MM.1S (cell line): ENCODE results near the gene PET100.

Experiments
- DNase-seq: peaks from one replicate; pipeline ENCODE4 v3.0.0-alpha.2; 2015
- H2AFZ ChIP-seq: fragments of 300-600 bp; sonication (generic); 2 replicates; pipeline ENCODE4 v1.6.0; 2016; ENCODE audit warnings: antibody characterized with exemption, low read length
- H3F3A ChIP-seq: fragments of 300-600 bp; sonication (generic); 2 replicates; pipeline ENCODE4 v1.6.1; 2016; ENCODE audit warnings: mild to moderate bottlenecking, antibody characterized with exemption, low read length, moderate library complexity, mixed read lengths; ENCODE audit not compliant: insufficient read depth
- H3K27ac ChIP-seq: fragments of 300-600 bp; sonication (generic); 2 replicates; pipeline ENCODE4 v1.5.1; 2016; ENCODE audit warnings: mild to moderate bottlenecking, low read length
- H3K27me3 ChIP-seq: fragments of 300-600 bp; sonication (generic); replicated peaks from 2 replicates; pipeline ENCODE4 v1.6.0; 2016; ENCODE audit warnings: low read length; ENCODE audit not compliant: insufficient read depth
- H3K36me3 ChIP-seq: fragments of 300-600 bp; sonication (generic); replicated peaks from 2 replicates; pipeline ENCODE4 v1.6.1; 2016; ENCODE audit warnings: mild to moderate bottlenecking, low read length, mixed read lengths; ENCODE audit not compliant: insufficient read depth
- H3K4me1 ChIP-seq: fragments of 300-600 bp; sonication (generic); 2 replicates; pipeline ENCODE4 v1.6.1; 2016; ENCODE audit warnings: low read length, mixed read lengths
- H3K4me2 ChIP-seq: fragments of 300-600 bp; sonication (generic); 2 replicates; pipeline ENCODE4 v1.6.0; 2016; ENCODE audit warnings: low read depth, low read length
- H3K4me3 ChIP-seq: fragments of 300-600 bp; sonication (generic); 2 replicates; pipeline ENCODE4 v1.5.1; 2016; ENCODE audit warnings: low read length, mixed read lengths
- H3K79me2 ChIP-seq: fragments of 300-600 bp; sonication (generic); 2 replicates; pipeline ENCODE4 v1.6.1; 2016; ENCODE audit warnings: mixed run types, low read length, mixed read lengths
- H3K9ac ChIP-seq: fragments of 300-600 bp; sonication (generic); 2 replicates; pipeline ENCODE4 v1.6.1; 2016; ENCODE audit warnings: low read length, mixed read lengths
- H3K9me2 ChIP-seq: fragments of 300-600 bp; sonication (generic); replicated peaks from 2 replicates; pipeline ENCODE4 v1.6.1; 2016; ENCODE audit warnings: mild to moderate bottlenecking, low read length, mixed read lengths; ENCODE audit not compliant: insufficient read depth
- H3K9me3 ChIP-seq: fragments of 300-600 bp; sonication (generic); replicated peaks from 2 replicates; pipeline ENCODE4 v1.6.1; 2016; ENCODE audit warnings: mild to moderate bottlenecking, low read length, mixed read lengths; ENCODE audit not compliant: insufficient read depth
- H4K20me1 ChIP-seq: fragments of 300-600 bp; sonication (generic); 2 replicates; pipeline ENCODE4 v1.6.1; 2016; ENCODE audit warnings: mild to moderate bottlenecking, low read length, moderate library complexity, mixed read lengths; ENCODE audit not compliant: insufficient read depth
- EZH2 ChIP-seq: fragments of 300-600 bp; sonication (generic); optimal IDR thresholded peaks from 2 replicates; pipeline ENCODE3; 2017; ENCODE audit warnings: low read depth, mild to moderate bottlenecking, antibody characterized with exemption, low read length, mixed read lengths
- EZH2phosphoT487 ChIP-seq: fragments of 300-600 bp; sonication (generic); IDR thresholded peaks from 2 replicates; pipeline ENCODE4 v1.6.1; 2018; ENCODE audit warnings: antibody characterized with exemption, low read length
- TF ChIP-seq, protein P1 (sequence below): fragments of 300-600 bp; sonication (generic); IDR thresholded peaks from 2 replicates; pipeline ENCODE4 v1.5.1; 2016; ENCODE audit warnings: antibody characterized with exemption, low read length, mixed read lengths

Gene PET100

DNA sequence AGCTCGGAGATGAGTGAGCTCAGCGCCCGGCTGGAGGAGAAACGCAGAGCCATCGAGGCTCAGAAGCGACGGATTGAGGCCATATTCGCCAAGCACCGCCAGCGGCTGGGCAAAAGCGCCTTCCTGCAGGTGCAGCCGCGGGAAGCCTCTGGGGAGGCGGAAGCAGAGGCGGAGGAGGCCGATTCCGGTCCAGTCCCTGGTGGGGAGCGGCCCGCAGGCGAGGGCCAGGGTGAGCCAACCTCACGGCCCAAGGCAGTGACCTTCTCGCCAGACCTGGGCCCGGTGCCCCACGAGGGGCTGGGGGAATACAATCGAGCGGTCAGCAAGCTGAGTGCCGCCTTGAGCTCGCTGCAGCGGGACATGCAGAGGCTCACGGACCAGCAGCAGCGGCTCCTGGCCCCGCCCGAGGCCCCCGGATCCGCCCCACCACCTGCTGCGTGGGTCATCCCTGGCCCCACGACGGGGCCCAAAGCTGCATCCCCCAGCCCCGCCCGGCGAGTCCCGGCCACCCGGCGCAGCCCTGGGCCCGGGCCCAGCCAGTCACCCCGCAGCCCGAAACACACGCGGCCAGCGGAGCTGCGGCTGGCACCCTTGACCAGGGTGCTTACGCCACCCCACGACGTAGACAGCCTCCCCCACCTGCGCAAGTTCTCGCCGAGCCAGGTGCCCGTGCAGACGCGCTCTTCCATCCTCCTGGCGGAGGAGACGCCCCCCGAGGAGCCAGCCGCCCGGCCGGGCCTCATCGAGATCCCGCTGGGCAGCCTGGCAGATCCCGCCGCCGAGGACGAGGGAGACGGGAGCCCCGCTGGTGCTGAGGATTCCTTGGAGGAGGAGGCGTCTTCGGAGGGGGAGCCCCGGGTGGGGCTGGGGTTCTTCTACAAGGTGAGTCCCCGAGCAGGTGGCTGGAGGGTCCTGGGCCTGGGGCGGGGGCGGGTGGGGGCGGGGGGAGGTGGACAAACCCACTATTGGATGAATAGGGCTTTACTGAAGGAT, 17.0 kb upstream of the PET100 start:
- no peaks in the 10 kb centered on the region for H3K9me3 ChIP-seq
- H3K4me1 ChIP-seq = no peaks in the 10 kb centered on the region
- H3K27ac ChIP-seq = no peak overlapping the region
- H4K20me1 ChIP-seq = no peaks in the 10 kb centered on the region
- no peak overlapping the region for H3K9ac ChIP-seq
- H3K9me2 ChIP-seq = no peaks in the 10 kb centered on the region
- peaks cover 61% of the 10 kb centered on the region for H3K27me3 ChIP-seq
- no peak for DNase-seq
- H3K4me2 ChIP-seq = no peak overlapping the region
- H3K79me2 ChIP-seq = no peaks in the 10 kb centered on the region
- H3K36me3 ChIP-seq = no peaks in the 10 kb centered on the region
- TF ChIP-seq EZH2 (no peak), EZH2phosphoT487 (no peak)
- TF ChIP-seq, protein P1, sequence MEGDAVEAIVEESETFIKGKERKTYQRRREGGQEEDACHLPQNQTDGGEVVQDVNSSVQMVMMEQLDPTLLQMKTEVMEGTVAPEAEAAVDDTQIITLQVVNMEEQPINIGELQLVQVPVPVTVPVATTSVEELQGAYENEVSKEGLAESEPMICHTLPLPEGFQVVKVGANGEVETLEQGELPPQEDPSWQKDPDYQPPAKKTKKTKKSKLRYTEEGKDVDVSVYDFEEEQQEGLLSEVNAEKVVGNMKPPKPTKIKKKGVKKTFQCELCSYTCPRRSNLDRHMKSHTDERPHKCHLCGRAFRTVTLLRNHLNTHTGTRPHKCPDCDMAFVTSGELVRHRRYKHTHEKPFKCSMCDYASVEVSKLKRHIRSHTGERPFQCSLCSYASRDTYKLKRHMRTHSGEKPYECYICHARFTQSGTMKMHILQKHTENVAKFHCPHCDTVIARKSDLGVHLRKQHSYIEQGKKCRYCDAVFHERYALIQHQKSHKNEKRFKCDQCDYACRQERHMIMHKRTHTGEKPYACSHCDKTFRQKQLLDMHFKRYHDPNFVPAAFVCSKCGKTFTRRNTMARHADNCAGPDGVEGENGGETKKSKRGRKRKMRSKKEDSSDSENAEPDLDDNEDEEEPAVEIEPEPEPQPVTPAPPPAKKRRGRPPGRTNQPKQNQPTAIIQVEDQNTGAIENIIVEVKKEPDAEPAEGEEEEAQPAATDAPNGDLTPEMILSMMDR = no peak
- no peaks in the 10 kb centered on the region for H3F3A ChIP-seq
- H2AFZ ChIP-seq = no peak overlapping the region
- H3K4me3 ChIP-seq = no peak overlapping the region

DNA sequence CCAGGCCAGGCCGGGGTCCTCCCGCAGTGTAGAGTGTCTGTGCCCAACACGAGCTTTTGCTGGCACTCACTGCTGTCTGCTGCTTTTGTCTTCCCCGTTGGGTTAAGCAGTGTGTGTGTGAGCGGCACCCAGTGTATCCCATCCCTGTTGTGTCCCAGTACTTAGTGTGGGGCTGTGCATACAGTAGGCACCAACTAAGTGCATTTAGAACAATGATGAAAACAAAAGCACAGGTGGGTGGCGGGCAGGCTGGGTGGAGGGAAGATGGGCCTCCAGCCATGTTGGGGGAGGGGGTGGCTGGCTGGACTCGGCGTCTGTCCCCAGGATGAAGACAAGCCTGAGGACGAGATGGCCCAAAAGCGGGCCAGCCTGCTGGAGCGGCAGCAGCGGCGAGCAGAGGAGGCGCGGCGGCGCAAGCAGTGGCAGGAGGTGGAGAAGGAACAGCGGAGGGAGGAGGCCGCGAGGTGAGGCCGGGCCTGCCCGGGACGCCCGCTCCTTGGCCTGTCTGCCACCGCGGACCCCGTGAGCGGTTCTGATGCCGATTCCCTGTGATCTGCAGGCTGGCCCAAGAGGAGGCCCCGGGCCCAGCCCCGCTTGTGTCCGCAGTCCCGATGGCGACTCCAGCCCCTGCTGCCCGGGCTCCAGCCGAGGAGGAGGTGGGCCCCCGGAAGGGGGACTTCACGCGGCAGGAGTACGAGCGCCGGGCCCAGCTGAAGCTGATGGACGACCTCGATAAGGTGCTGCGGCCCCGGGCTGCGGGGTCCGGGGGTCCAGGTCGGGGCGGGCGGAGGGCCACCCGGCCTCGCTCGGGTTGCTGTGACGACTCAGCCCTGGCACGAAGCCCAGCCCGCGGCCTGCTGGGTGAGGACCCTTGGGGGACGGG, 14.5 kb upstream of the PET100 start:
- H2AFZ ChIP-seq = no peak overlapping the region
- no peaks in the 10 kb centered on the region for H3F3A ChIP-seq
- no peaks in the 10 kb centered on the region for H3K9me2 ChIP-seq
- no peak overlapping the region for H3K9ac ChIP-seq
- no peaks in the 10 kb centered on the region for H3K79me2 ChIP-seq
- TF ChIP-seq, protein P1 = no peak
- no peaks in the 10 kb centered on the region for H3K4me1 ChIP-seq
- no peak overlapping the region for H3K27ac ChIP-seq
- H3K9me3 ChIP-seq = no peaks in the 10 kb centered on the region
- H3K4me3 ChIP-seq = no peak overlapping the region
- no peak overlapping the region for H3K4me2 ChIP-seq
- H3K27me3 ChIP-seq = peaks cover 38% of the 10 kb centered on the region
- H3K36me3 ChIP-seq = no peaks in the 10 kb centered on the region
- no peak for DNase-seq
- no peaks in the 10 kb centered on the region for H4K20me1 ChIP-seq

DNA sequence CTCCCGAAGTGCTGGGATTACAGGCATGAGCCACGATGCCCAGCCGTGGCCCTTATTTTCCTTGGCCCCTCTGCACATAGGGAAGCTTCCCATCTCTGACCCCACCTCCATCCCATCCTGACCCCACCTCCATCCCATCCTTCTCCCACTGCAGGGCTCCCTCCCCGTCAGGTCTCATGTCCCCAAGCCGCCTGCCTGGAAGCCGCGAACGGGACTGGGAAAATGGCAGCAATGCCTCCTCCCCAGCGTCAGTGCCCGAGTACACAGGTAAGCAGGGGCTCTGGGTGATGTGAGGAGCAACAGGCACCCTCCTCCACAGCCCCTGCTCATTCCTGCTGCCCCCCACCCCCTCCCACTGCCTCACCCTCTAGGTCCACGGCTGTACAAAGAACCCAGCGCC, 12.4 kb upstream of the PET100 start:
- Histone ChIP-seq H3K36me3 (0 out of 2 replicates have a peak, but pooled peaks cover 4% of the 10 kb centered on the region), H3K27ac (no peak overlapping the region), H3K9me3 (no peaks in the 10 kb centered on the region), H3F3A (no peaks in the 10 kb centered on the region), H3K9me2 (no peaks in the 10 kb centered on the region), H3K79me2 (no peaks in the 10 kb centered on the region), H3K4me1 (no peaks in the 10 kb centered on the region), H3K9ac (no peak overlapping the region), H2AFZ (no peak overlapping the region), H3K4me2 (no peak overlapping the region), H3K4me3 (no peak overlapping the region), H3K27me3 (peaks cover 17% of the 10 kb centered on the region), H4K20me1 (no peaks in the 10 kb centered on the region)
- no peak for DNase-seq
- TF ChIP-seq EZH2 (no peak), EZH2phosphoT487 (no peak)
- TF ChIP-seq, protein P1 = no peak
